HL-60 (cell line): Measurements from ENCODE around the gene RHOBTB1.

ENCODE experiments used
- DNase-seq, 2 experiments: peaks; one replicate each; pipeline ENCODE4 v3.0.0-alpha.2; 2010 to 2020; ENCODE audit warnings: low read depth in 1 of 2, low spot score in 1 of 2
- H3K27ac ChIP-seq: fragments of 250-450 bp; sonication (Bioruptor Pico); replicated peaks from 2 replicates; pipeline ENCODE4 v1.5.1; 2020; ENCODE audit warnings: mild to moderate bottlenecking, moderate library complexity
- H3K27me3 ChIP-seq: fragments of 250-450 bp; sonication (Bioruptor Pico); 2 replicates; pipeline ENCODE4 v1.5.1; 2021; ENCODE audit warnings: mild to moderate bottlenecking, moderate library complexity; ENCODE audit not compliant: insufficient read depth, poor library complexity, severe bottlenecking
- H3K4me3 ChIP-seq: replicated peaks from 2 replicates; pipeline ENCODE4 v1.5.1; 2011; ENCODE audit warnings: mild to moderate bottlenecking, control low read depth, low read length; ENCODE audit not compliant: insufficient read depth
- GABPA ChIP-seq: IDR thresholded peaks from 2 replicates; pipeline ENCODE4 v1.6.1; 2012; ENCODE audit warnings: low read depth
- POLR2AphosphoS5 ChIP-seq: IDR thresholded peaks from 2 replicates; pipeline ENCODE4 v1.6.1; 2012; ENCODE audit warnings: low read depth
- SPI1 ChIP-seq: IDR thresholded peaks from 2 replicates; pipeline ENCODE4 v1.6.1; 2012; ENCODE audit warnings: low read depth, mild to moderate bottlenecking, borderline replicate concordance
- TF ChIP-seq, protein P1 (sequence below): IDR thresholded peaks from one replicate; pipeline ENCODE4 v1.5.1; 2011; ENCODE audit warnings: low read length, control low read depth, inconsistent platforms; ENCODE audit not compliant: insufficient read depth
- TF ChIP-seq, protein P2 (sequence below): IDR thresholded peaks from 2 replicates; pipeline ENCODE4 v1.6.1; 2012; ENCODE audit warnings: low read depth; ENCODE audit not compliant: insufficient replicate concordance

RHOBTB1 gene

DNA sequence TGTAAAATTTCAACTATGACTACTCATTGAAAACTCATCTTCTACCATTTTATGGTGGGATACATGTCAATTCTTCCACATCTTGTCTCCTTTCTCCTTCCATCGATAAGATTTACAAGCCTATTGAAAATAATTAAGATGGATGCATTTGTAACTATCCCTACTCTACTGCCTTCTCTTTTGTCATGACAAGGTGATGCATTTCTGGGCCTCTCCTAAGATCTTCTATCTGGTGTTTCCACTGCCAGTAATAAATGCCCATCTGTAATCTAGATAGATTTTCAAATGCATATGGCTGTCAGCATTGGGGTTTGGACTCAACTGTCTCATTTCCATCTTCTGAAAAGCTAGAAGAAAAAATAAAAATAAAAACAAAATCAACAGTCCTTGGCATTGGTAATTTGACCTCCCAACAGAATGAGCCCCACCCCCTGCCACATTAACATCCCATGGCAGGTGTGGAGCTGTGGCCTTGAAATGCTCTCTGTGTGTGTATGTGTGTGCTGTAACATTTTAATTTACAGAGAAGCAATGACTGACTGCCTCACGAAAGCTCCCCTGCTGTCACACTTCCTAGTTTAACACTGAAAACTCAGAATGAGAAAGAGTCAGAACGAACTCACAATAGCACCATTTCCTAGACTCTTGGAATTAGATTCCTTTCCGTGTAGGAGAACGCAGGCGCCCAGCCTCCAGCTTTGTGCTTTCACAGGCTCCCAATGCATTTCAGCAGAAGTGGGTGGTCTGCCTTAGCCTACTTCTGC lies 74.2 kb downstream of the RHOBTB1 start:
- TF ChIP-seq, protein P1, sequence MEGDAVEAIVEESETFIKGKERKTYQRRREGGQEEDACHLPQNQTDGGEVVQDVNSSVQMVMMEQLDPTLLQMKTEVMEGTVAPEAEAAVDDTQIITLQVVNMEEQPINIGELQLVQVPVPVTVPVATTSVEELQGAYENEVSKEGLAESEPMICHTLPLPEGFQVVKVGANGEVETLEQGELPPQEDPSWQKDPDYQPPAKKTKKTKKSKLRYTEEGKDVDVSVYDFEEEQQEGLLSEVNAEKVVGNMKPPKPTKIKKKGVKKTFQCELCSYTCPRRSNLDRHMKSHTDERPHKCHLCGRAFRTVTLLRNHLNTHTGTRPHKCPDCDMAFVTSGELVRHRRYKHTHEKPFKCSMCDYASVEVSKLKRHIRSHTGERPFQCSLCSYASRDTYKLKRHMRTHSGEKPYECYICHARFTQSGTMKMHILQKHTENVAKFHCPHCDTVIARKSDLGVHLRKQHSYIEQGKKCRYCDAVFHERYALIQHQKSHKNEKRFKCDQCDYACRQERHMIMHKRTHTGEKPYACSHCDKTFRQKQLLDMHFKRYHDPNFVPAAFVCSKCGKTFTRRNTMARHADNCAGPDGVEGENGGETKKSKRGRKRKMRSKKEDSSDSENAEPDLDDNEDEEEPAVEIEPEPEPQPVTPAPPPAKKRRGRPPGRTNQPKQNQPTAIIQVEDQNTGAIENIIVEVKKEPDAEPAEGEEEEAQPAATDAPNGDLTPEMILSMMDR: no peak
- TF ChIP-seq GABPA (no peak), SPI1 (no peak), POLR2AphosphoS5 (no peak)
- TF ChIP-seq, protein P2, sequence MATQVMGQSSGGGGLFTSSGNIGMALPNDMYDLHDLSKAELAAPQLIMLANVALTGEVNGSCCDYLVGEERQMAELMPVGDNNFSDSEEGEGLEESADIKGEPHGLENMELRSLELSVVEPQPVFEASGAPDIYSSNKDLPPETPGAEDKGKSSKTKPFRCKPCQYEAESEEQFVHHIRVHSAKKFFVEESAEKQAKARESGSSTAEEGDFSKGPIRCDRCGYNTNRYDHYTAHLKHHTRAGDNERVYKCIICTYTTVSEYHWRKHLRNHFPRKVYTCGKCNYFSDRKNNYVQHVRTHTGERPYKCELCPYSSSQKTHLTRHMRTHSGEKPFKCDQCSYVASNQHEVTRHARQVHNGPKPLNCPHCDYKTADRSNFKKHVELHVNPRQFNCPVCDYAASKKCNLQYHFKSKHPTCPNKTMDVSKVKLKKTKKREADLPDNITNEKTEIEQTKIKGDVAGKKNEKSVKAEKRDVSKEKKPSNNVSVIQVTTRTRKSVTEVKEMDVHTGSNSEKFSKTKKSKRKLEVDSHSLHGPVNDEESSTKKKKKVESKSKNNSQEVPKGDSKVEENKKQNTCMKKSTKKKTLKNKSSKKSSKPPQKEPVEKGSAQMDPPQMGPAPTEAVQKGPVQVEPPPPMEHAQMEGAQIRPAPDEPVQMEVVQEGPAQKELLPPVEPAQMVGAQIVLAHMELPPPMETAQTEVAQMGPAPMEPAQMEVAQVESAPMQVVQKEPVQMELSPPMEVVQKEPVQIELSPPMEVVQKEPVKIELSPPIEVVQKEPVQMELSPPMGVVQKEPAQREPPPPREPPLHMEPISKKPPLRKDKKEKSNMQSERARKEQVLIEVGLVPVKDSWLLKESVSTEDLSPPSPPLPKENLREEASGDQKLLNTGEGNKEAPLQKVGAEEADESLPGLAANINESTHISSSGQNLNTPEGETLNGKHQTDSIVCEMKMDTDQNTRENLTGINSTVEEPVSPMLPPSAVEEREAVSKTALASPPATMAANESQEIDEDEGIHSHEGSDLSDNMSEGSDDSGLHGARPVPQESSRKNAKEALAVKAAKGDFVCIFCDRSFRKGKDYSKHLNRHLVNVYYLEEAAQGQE: no peak
- H3K27me3 ChIP-seq: no peaks in the 10 kb centered on the region
- DNase-seq: no peak
- H3K4me3 ChIP-seq: no peak overlapping the region
- H3K27ac ChIP-seq: no peak overlapping the region

DNA sequence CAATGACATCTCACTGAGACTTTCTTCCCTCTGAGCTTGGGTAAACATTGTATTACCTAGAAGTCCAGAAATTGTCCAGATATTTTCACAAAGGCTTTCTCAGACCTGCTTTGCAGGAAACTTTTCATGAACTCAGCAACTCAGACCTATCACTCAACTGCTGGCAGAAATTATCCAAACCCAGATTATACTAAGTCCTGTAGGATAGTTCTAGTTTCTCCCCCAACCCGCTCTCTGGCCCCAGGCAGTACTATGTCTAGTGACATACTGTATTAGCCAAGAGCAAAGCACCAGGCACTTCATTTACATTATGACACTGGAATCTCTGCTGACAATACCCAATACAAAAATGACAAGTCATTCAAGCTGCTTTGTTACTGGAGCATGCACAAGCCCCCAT lies 75.0 kb downstream of the RHOBTB1 start:
- TF ChIP-seq SPI1 (no peak), GABPA (no peak), POLR2AphosphoS5 (no peak)
- TF ChIP-seq, protein P2: no peak
- TF ChIP-seq, protein P1: no peak
- DNase-seq: no peak
- Histone ChIP-seq H3K4me3 (no peak overlapping the region), H3K27me3 (no peaks in the 10 kb centered on the region), H3K27ac (no peak overlapping the region)

DNA sequence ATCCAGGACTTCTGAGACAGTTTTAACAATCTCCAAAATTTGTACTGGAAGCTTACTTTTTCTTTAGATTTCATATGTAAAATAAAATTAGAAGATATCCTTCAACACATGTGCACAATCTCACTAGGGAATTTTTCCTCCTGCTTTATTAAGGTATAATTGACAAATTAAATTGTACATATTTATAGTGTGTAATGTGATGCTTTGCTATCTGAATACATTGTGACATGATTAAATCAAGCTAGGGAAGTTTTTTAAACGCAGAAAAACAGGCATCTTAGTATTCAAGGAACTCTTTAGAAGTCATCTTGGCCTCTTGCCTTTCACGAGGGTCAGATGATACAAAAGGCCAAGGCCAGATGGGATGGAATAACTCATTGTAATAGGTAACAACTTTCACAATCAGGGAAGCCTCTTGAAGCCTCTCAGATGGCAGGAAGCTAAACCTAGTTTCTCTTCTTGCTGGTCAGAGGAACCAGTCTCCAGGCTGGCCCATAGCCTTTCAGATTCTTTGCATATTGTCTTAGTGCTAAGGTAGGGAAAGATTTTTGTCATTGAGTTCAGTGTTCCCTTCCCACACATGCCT lies 78.7 kb downstream of the RHOBTB1 start:
- Histone ChIP-seq H3K27me3 (no peaks in the 10 kb centered on the region), H3K27ac (no peak overlapping the region), H3K4me3 (no peak overlapping the region)
- no peak for DNase-seq
- no peak for TF ChIP-seq POLR2AphosphoS5
- TF ChIP-seq, protein P2: no peak
- no peak for TF ChIP-seq GABPA
- no peak for TF ChIP-seq SPI1
- TF ChIP-seq, protein P1: no peak
